Cardiac fibroblast (primary cell): ENCODE results near the gene RAB3A.

ENCODE experiments used
- DNase-seq, 2 donors: peaks; one replicate each; pipeline versions ENCODE4 v3.0.0 to v3.0.0-alpha.2; 2010; ENCODE audit warnings: low read depth in 2 of 2
- H3K4me3 ChIP-seq, 2 donors: replicated peaks in 1 of 2; 1 replicate in 1 of 2; 2 replicates in 1 of 2; pipeline ENCODE4 v1.5.1; 2011; ENCODE audit warnings: low read depth in 2 of 2, low read length in 2 of 2, mild to moderate bottlenecking in 2 of 2, moderate library complexity in 1 of 2
- TF ChIP-seq, protein P1 (sequence below): IDR thresholded peaks from one replicate; pipeline ENCODE4 v1.5.1; 2011; ENCODE audit warnings: low read depth, mild to moderate bottlenecking, low read length, inconsistent platforms

Gene RAB3A

DNA sequence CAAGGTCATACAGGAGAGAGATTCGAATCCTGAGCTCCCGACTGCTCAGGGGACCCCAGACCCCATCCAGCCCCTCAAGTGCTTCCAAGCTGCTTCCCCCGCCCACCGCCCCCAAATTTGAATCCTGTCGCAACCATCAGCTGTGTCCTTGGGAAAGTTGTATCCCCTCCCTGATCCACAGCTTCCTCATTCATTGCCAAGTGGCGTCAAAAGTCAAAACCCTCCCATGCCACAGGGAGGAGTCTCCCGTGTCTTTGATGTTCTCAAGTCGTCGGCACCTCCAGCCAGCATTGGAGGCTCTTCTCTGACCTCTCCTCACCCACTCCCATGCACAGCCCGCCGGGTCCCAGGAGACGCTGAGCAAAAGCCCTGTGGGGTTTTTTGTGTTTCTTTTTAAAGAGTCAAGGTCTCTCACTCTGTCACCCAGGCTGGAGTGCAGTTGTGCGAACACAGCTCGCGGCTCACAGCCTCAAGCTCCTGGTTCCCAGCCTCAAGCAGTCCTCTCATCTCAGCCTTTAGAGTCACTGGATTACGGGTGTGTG is 33.1 kb downstream of the RAB3A start:
- TF ChIP-seq, protein P1, sequence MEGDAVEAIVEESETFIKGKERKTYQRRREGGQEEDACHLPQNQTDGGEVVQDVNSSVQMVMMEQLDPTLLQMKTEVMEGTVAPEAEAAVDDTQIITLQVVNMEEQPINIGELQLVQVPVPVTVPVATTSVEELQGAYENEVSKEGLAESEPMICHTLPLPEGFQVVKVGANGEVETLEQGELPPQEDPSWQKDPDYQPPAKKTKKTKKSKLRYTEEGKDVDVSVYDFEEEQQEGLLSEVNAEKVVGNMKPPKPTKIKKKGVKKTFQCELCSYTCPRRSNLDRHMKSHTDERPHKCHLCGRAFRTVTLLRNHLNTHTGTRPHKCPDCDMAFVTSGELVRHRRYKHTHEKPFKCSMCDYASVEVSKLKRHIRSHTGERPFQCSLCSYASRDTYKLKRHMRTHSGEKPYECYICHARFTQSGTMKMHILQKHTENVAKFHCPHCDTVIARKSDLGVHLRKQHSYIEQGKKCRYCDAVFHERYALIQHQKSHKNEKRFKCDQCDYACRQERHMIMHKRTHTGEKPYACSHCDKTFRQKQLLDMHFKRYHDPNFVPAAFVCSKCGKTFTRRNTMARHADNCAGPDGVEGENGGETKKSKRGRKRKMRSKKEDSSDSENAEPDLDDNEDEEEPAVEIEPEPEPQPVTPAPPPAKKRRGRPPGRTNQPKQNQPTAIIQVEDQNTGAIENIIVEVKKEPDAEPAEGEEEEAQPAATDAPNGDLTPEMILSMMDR, result no peak
- no peak overlapping the region for H3K4me3 ChIP-seq
- DNase-seq, result no peak

DNA sequence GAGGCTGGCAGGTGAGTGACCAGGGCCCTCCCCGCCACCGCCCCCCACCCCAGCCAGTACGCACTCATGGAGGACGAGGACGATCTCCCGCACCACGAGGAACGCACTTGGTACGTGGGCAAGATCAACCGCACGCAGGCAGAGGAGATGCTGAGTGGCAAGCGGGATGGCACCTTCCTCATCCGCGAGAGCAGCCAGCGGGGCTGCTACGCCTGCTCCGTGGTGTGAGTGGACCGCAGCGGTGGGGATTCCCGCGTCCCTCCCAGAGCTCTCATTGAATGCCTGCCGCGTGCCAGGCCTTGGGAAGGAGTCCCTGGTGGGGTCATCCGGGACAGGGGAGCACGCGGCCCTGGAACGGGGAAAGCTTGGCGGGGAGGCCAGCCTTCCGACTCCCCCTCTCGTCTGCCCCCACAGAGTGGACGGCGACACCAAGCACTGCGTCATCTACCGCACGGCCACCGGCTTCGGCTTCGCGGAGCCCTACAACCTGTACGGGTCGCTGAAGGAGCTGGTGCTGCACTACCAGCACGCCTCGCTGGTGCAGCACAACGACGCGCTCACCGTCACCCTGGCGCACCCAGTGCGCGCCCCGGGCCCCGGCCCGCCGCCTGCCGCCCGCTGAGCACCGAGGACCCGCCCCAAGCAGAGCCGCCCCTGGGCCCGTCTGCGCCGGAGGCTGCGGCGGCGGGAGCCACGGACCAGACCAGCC is 35.0 kb downstream of the RAB3A start:
- TF ChIP-seq, protein P1, result no peak
- DNase-seq, result no peak
- H3K4me3 ChIP-seq, result no peak overlapping the region

DNA sequence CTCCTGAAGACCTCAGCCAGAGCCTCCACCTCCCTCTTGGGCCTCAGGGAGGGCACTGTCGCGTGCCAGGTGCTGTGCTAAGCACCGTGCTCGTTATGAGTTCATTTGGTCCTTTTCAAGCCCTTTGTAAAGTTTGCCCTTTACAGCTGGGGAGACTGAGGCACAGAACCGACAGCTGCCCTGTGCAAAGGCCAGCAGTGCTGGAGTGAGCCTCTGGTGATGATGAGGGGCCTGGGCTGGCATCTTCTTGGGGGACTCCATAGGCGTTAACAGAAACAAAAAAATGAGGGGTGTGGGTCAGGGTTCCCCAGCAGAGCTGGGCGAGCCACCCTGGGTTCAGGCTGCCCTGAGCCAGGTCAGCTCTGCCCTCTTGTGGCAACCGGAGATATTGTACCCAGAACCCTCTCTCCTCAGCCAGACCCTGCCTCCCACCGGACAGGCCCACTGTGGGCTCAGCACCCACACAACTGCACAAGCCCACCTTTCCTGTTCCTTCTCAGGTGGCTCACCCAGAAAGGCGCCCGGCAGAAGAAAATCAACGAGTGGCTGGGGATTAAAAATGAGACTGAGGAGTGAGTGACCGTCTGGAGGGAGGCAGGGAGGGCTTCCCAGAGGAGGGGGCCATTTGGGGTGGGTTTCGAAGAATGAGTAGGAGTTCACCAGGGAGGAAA is 35.7 kb downstream of the RAB3A start:
- DNase-seq, result peak; percentile 47 to 50

DNA sequence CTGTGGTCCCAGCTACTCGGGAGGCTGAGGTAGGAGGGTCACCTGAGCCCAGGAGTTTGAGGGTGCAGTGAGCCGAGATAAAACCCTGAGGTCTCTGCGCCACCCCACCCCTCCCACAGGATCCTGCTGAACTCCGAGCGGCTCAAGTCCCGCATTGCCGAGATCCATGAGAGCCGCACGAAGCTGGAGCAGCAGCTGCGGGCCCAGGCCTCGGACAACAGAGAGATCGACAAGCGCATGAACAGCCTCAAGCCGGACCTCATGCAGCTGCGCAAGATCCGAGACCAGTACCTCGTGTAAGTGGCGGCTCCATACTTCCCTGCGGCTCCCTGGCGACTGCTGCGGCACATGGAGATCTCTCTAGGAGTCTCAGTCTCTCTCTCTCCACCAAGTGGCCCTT is 36.8 kb downstream of the RAB3A start:
- TF ChIP-seq, protein P1, result no peak
- DNase-seq, result no peak
- no peak overlapping the region for H3K4me3 ChIP-seq

More for the DNA sequence above, 35.7 kb downstream of the RAB3A start:
- no peak overlapping the region for H3K4me3 ChIP-seq
- TF ChIP-seq, protein P1, result peak; percentile 73

DNA sequence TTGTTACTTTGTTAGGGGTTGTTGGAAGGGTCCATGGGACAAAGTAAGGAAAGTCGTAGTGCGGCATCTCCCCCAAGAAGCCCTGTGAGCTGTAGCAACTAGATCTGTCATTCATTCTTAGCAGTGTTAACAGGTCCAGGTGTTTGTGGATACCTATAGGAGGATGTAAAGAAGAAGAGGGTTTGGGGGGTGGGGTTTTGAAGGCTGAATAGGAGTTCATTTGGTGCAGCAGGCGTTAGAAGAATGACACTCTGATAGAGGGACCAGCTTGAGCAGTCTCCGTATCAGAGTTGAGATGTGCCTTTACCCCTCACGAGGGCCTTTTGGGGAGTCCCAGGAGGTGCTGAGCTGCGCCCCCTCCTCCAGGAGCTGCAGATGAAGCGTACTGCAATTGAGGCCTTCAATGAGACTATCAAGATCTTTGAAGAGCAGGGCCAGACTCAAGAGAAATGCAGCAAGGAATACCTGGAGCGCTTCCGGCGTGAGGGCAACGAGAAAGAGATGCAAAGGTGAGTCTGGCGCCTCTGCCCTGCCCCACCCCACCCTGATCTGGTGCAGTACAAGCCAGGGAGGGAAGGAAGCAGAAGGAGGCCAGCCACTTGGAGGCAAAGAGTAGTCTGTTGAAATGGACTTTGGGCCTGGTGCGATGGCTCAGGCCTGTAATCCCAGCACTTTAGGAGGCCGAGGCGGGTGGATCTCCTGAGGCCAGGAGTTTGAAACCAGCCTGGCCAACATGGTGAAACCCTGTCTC is 37.9 kb downstream of the RAB3A start:
- TF ChIP-seq, protein P1, result no peak
- DNase-seq, result no peak
- no peak overlapping the region for H3K4me3 ChIP-seq

DNA sequence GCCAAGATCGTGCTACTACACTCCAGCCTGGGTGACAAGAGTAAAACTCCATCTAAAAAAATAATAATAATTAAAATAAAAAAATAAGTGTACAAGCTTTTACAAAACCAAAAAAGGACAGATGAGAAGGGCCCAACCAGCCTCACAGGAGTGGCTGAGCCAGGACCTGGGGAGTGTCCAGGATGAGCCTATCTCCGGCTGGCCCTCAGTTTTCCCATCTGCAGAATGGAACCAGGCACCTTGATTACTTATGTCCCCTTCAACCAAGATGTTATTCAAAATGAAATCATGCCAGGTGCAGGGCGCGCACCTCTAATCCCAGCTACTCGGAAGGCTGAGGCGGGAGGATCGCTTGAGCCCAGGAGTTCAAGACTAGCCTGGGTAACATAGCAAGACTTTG is 39.8 kb downstream of the RAB3A start:
- no peak for DNase-seq
- TF ChIP-seq, protein P1, result no peak
- no peak overlapping the region for H3K4me3 ChIP-seq
